ENCODE measurements around the gene ZNF511. TPM values are rescaled to one million over a fixed set of nuclear protein-coding genes. Genes with fewer than 3 reads are reported as not detected.
A peak's percentile ranks its signal among the peaks of the same experiment; 100 is the strongest.

ZNF511 gene
- total and polyA plus RNA-seq, 2 donors = 20.6 to 39.1 TPM

DNA sequence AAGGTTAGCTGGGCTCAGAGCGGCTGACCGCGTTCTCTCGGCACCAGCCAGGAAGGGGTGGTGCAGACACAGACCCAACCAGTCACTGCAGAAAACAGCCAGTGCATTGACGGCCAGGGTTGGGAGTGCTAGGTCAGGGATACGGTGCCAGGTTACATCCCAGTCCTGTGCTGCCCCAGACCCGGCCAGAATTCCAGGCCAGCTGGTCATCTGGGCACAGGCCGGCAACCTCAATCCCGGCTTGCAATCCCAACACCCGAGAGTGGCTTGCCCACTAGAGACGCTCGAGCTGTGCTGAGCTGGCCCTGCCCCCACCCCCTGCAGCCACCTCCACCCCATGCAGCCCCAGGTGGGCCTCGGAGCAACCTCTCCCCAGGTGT lies 42.2 kb downstream of the ZNF511 start:
- H3K4me3 ChIP-seq (ENCODE audit: low read length in 2 of 2) = no peak overlapping the region
- DNase-seq (ENCODE audit: low read depth in 6 of 9, low spot score in 9 of 9) = no peak
- H3K27ac ChIP-seq (ENCODE audit: low read depth in 1 of 2, low read length in 1 of 2) = no peak overlapping the region
- 67% methylated on average over 13 of the region's 13 CpGs for WGBS
- peaks cover 3 to 24% of the 10 kb centered on the region in 2 donors for H3K27me3 ChIP-seq (ENCODE audit: control insufficient read depth in 2 of 2, insufficient read depth in 1 of 2, low read length in 1 of 2)
- no peaks in the 10 kb centered on the region for H3K9me3 ChIP-seq (ENCODE audit: control insufficient read depth in 2 of 2, insufficient read depth in 1 of 2, low read length in 1 of 2)
- H3K4me1 ChIP-seq (ENCODE audit: control insufficient read depth in 2 of 2, insufficient read depth in 2 of 2, low read length in 2 of 2) = peaks cover 0 to under 1% of the 10 kb centered on the region in 2 donors
- no peaks in the 10 kb centered on the region for H3K36me3 ChIP-seq (ENCODE audit: control insufficient read depth in 2 of 2, insufficient read depth in 2 of 2, low read length in 1 of 2)

DNA sequence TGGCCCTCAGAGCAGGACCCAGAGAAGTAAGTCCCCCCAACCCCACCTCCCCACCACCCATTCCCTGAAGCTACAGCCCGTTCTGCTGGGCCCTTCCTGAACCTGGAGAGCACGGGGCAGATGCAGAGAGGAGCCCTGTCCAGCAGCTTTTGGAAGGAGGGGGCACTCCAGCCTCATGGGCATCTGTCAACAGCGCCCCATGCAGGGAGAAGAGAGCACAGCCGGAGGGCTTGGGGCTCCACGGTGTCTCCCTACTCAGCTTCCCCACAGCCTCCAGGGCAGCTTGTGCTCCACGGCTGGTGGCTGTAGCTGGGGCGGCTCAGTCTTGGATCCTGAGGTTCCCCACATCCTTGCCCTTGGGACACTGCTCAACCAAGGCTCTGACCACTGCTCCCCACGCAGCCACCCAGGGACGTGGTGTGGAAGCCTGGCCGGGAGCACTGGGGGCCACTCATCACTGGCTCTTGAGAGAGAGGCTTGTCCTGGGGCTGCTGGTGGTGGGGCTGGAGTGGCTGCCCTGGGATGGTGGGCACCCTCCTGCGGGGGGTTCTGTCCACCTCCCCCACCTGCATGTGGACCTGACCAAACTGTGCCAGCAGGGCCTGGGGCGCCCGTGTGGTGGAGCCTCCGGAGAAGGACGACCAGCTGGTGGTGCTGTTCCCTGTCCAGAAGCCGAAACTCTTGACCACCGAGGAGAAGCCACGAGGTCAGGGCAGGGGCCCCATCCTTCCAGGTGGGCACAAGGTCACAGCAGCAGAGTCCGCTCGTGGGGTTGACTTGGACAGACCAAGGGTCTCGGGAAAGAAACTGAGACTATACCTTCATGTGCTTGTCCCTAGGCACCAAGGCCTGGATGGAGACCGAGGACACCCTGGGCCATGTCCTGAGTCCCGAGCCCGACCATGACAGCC lies 42.9 kb downstream of the ZNF511 start:
- no peak for DNase-seq (ENCODE audit: low read depth in 6 of 9, low spot score in 9 of 9)
- whole genome bisulfite sequencing = 79% methylated on average over 24 of the region's 24 CpGs
- H3K9me3 ChIP-seq (ENCODE audit: control insufficient read depth in 2 of 2, insufficient read depth in 1 of 2, low read length in 1 of 2) = no peaks in the 10 kb centered on the region
- peaks cover 4 to 6% of the 10 kb centered on the region in 2 donors for H3K4me1 ChIP-seq (ENCODE audit: control insufficient read depth in 2 of 2, insufficient read depth in 2 of 2, low read length in 2 of 2)
- no peak overlapping the region for H3K4me3 ChIP-seq (ENCODE audit: low read length in 2 of 2)
- H3K27ac ChIP-seq (ENCODE audit: low read depth in 1 of 2, low read length in 1 of 2) = no peak overlapping the region
- H3K27me3 ChIP-seq (ENCODE audit: control insufficient read depth in 2 of 2, insufficient read depth in 1 of 2, low read length in 1 of 2) = peaks cover 3 to 27% of the 10 kb centered on the region in 2 donors
- no peaks in the 10 kb centered on the region for H3K36me3 ChIP-seq (ENCODE audit: control insufficient read depth in 2 of 2, insufficient read depth in 2 of 2, low read length in 1 of 2)

- peaks cover 9 to 12% of the 10 kb centered on the region in 2 donors for H3K4me1 ChIP-seq (ENCODE audit: control insufficient read depth in 2 of 2, insufficient read depth in 2 of 2, low read length in 2 of 2)
- H3K27me3 ChIP-seq (ENCODE audit: control insufficient read depth in 2 of 2, insufficient read depth in 1 of 2, low read length in 1 of 2) = peaks cover 0 to 23% of the 10 kb centered on the region in 2 donors
- 91% methylated on average over 16 of the region's 16 CpGs for WGBS
Observed at GRCh38 chr10:133353202-133353959, 44.7 kb downstream of the ZNF511 start.

DNA sequence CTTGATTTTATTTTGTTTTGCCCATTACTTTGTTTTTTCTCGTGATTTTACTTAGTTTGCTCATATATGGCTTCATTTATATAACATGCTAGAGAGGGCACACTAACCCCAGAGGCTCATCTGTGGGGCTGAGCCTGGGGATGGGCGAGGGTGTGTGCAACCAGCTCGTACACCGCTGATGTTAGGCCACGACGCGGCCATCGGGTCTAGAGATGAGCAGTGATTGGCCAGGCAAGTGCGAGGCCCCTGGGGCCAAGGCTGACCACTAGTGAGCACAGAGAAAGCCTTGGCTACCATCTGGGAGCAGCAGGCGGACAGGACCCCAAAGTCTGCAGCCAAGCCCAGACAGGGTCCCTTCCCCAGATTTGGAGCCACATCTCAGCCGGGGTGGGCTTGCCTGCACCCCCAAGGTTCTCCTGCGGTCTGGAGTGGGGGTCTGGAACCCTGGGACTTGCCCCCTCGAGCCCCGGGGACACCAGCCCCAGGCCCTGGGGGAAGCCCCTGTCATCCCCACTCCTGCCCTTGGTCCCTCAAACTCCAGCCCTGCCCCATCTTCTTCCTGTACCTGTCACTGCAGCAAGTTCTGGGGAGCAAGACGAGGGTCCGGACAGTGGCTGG lies 45.4 kb downstream of the ZNF511 start:
- Histone ChIP-seq H3K36me3 (ENCODE audit: control insufficient read depth in 2 of 2, insufficient read depth in 2 of 2, low read length in 1 of 2) (no peaks in the 10 kb centered on the region), H3K27ac (ENCODE audit: low read depth in 1 of 2, low read length in 1 of 2) (no peak overlapping the region), H3K27me3 (ENCODE audit: control insufficient read depth in 2 of 2, insufficient read depth in 1 of 2, low read length in 1 of 2) (peaks cover 0 to 23% of the 10 kb centered on the region in 2 donors), H3K4me3 (ENCODE audit: low read length in 2 of 2) (no peak overlapping the region), H3K4me1 (ENCODE audit: control insufficient read depth in 2 of 2, insufficient read depth in 2 of 2, low read length in 2 of 2) (peaks cover 9 to 12% of the 10 kb centered on the region in 2 donors), H3K9me3 (ENCODE audit: control insufficient read depth in 2 of 2, insufficient read depth in 1 of 2, low read length in 1 of 2) (no peaks in the 10 kb centered on the region)
- WGBS = 91% methylated on average over 16 of the region's 16 CpGs
- DNase-seq (ENCODE audit: low read depth in 6 of 9, low spot score in 9 of 9) = no peak

More at GRCh38 chr10:133353202-133353959, 44.7 kb downstream of the ZNF511 start:
- no peaks in the 10 kb centered on the region for H3K9me3 ChIP-seq (ENCODE audit: control insufficient read depth in 2 of 2, insufficient read depth in 1 of 2, low read length in 1 of 2)
- H3K36me3 ChIP-seq (ENCODE audit: control insufficient read depth in 2 of 2, insufficient read depth in 2 of 2, low read length in 1 of 2) = no peaks in the 10 kb centered on the region
- H3K27ac ChIP-seq (ENCODE audit: low read depth in 1 of 2, low read length in 1 of 2) = no peak overlapping the region
- DNase-seq (ENCODE audit: low read depth in 6 of 9, low spot score in 9 of 9) = no peak
- H3K4me3 ChIP-seq (ENCODE audit: low read length in 2 of 2) = no peak overlapping the region

DNA sequence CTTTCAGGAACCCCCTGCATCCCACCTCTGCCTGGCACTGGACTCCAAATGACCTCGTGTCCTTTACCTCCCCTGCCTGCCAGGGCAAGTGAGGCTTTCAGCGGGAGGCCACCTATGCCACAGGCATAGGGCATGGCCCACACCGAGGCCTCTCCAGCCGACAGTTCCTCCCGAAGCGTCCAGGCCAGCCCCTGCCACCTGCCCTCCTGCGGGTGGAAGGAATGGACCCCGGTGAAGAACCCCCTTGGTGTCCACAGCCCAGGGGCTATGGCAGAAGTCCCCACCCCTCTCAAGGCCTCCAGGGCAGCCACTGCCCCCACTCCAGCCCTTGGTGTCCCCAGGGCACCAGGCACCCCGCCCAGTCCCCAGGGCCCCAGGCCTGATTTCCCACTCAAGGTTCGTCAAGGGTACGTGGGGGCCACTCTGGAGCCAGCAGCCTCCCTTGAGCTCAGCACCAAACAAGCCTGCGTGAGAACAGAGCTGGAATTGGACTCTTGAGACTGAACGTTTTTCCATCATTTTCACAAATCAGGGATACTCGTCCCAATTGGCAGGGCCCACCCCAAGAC lies 46.0 kb downstream of the ZNF511 start:
- peaks cover 0 to 23% of the 10 kb centered on the region in 2 donors for H3K27me3 ChIP-seq (ENCODE audit: control insufficient read depth in 2 of 2, insufficient read depth in 1 of 2, low read length in 1 of 2)
- DNase-seq (ENCODE audit: low read depth in 6 of 9, low spot score in 9 of 9) = no peak
- no peaks in the 10 kb centered on the region for H3K9me3 ChIP-seq (ENCODE audit: control insufficient read depth in 2 of 2, insufficient read depth in 1 of 2, low read length in 1 of 2)
- H3K4me3 ChIP-seq (ENCODE audit: low read length in 2 of 2) = no peak overlapping the region
- H3K4me1 ChIP-seq (ENCODE audit: control insufficient read depth in 2 of 2, insufficient read depth in 2 of 2, low read length in 2 of 2) = peaks cover 9 to 12% of the 10 kb centered on the region in 2 donors
- 97% methylated on average over 14 of the region's 14 CpGs for WGBS
- H3K27ac ChIP-seq (ENCODE audit: low read depth in 1 of 2, low read length in 1 of 2) = no peak overlapping the region
- no peaks in the 10 kb centered on the region for H3K36me3 ChIP-seq (ENCODE audit: control insufficient read depth in 2 of 2, insufficient read depth in 2 of 2, low read length in 1 of 2)

DNA sequence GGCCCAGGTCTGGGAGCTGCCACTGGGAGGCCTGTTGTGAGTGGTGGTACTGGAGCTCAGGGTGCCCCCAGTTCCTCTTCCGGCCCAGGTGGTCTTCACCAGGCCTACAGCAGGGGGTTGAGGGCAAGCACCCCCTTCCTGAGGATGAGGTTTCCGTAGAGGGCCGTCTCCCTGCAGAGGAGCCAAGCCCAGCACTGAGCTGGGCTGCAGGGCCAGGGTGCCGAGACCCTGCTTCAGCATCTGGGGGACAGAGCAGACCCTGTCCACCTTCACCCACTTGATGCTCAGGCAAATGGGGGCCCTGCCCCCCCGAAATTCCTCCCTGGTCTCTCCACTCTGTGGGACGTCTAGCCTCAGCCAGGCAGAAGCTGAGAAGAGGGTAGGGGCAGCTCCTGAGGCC lies 46.6 kb downstream of the ZNF511 start:
- no peak for DNase-seq (ENCODE audit: low read depth in 6 of 9, low spot score in 9 of 9)
- WGBS = 80% methylated on average over 6 of the region's 6 CpGs
- H3K27ac ChIP-seq (ENCODE audit: low read depth in 1 of 2, low read length in 1 of 2) = no peak overlapping the region

GRCh38 chr10:133355991-133356390 lies 47.3 kb downstream of the ZNF511 start:
- H3K4me3 ChIP-seq (ENCODE audit: low read length in 2 of 2) = no peak overlapping the region
- H3K27ac ChIP-seq (ENCODE audit: low read depth in 1 of 2, low read length in 1 of 2) = no peak overlapping the region
- DNase-seq (ENCODE audit: low read depth in 6 of 9, low spot score in 9 of 9) = no peak
- peaks cover 0 to 23% of the 10 kb centered on the region in 2 donors for H3K27me3 ChIP-seq (ENCODE audit: control insufficient read depth in 2 of 2, insufficient read depth in 1 of 2, low read length in 1 of 2)
- H3K36me3 ChIP-seq (ENCODE audit: control insufficient read depth in 2 of 2, insufficient read depth in 2 of 2, low read length in 1 of 2) = no peaks in the 10 kb centered on the region
- H3K4me1 ChIP-seq (ENCODE audit: control insufficient read depth in 2 of 2, insufficient read depth in 2 of 2, low read length in 2 of 2) = peaks cover 9 to 12% of the 10 kb centered on the region in 2 donors
- H3K9me3 ChIP-seq (ENCODE audit: control insufficient read depth in 2 of 2, insufficient read depth in 1 of 2, low read length in 1 of 2) = no peaks in the 10 kb centered on the region
- WGBS = 98% methylated on average over 3 of the region's 3 CpGs

More for the DNA sequence above, 46.6 kb downstream of the ZNF511 start:
- peaks cover 0 to 23% of the 10 kb centered on the region in 2 donors for H3K27me3 ChIP-seq (ENCODE audit: control insufficient read depth in 2 of 2, insufficient read depth in 1 of 2, low read length in 1 of 2)
- H3K36me3 ChIP-seq (ENCODE audit: control insufficient read depth in 2 of 2, insufficient read depth in 2 of 2, low read length in 1 of 2) = no peaks in the 10 kb centered on the region
- H3K4me3 ChIP-seq (ENCODE audit: low read length in 2 of 2) = no peak overlapping the region
- peaks cover 9 to 12% of the 10 kb centered on the region in 2 donors for H3K4me1 ChIP-seq (ENCODE audit: control insufficient read depth in 2 of 2, insufficient read depth in 2 of 2, low read length in 2 of 2)
- no peaks in the 10 kb centered on the region for H3K9me3 ChIP-seq (ENCODE audit: control insufficient read depth in 2 of 2, insufficient read depth in 1 of 2, low read length in 1 of 2)

DNA sequence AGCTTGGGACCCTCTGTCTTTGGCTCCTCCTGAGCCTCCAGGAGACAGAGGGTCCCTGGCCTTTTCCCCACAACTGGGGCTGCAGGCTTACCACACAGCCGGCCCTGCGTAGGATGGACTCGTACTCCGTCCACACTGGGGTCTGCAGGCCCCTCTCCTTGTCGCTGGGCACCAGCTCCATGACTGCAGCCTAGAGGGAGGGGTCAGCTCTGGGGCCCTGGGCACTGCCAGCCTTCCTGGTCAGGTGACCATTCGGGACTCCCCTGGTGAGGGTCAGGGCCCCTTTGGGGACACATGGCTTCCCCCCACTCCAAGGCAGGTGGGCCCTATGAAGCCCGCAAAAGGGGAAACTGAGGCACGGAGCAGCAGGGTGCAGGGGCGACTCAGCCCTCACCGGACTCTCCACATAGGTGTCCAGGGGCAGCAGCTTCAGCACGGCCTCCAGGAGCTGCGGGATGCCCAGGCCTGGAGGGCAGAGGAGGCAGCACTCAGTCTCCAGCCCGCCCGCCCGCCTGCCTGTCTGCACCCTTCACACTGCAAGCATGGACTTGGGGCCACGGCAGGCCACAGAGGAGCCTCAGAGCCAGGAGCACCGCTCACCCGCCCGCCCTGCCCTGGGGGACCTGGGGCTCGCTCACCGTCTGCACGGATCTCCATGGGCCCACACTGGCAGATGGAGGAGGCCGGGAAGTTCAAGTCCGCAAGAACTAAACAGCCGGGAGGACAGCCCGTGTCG lies 48.0 kb downstream of the ZNF511 start:
- Histone ChIP-seq H3K9me3 (ENCODE audit: control insufficient read depth in 2 of 2, insufficient read depth in 1 of 2, low read length in 1 of 2) (no peaks in the 10 kb centered on the region), H3K27ac (ENCODE audit: low read depth in 1 of 2, low read length in 1 of 2) (no peak overlapping the region), H3K27me3 (ENCODE audit: control insufficient read depth in 2 of 2, insufficient read depth in 1 of 2, low read length in 1 of 2) (peaks cover 0 to 21% of the 10 kb centered on the region in 2 donors), H3K4me3 (ENCODE audit: low read length in 2 of 2) (peak overlapping the region; percentile 48 to 61), H3K36me3 (ENCODE audit: control insufficient read depth in 2 of 2, insufficient read depth in 2 of 2, low read length in 1 of 2) (no peaks in the 10 kb centered on the region), H3K4me1 (ENCODE audit: control insufficient read depth in 2 of 2, insufficient read depth in 2 of 2, low read length in 2 of 2) (peaks cover 9 to 12% of the 10 kb centered on the region in 2 donors)
- WGBS = 59% methylated on average over 27 of the region's 27 CpGs
- no peak for DNase-seq (ENCODE audit: low read depth in 6 of 9, low spot score in 9 of 9)

All from thymus (tissue), 11 donors.